Measurements from ENCODE around the gene TMTC1. TPM values are rescaled to one million over a fixed set of nuclear protein-coding genes. Genes with fewer than 3 reads are reported as not detected.

TMTC1 gene
- polyA plus RNA-seq, 1 of the 3 experiments (the other 2 are of a cell fraction): 0.13 TPM

DNA sequence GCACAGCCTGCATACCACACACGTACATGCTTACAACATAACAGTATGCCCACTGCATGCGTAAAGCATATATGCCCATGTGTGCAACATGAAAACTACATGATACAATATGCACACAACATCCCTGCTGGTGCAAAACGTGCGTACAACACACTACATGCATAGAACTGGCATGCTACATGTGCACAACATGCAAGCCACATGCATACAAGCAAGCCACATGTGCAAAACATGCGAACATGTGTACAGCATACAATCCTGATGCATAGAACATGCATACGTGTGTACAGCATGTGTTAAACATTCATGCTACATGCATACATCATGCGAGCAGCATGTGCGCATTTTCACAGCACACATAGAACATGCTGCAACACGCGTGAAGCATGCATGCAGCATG, 8.4 kb upstream of the TMTC1 start:
- Histone ChIP-seq H3F3A (replicated peaks; ENCODE audit: insufficient read depth) (peaks cover 36% of the 10 kb centered on the region), H2AFZ (ENCODE audit: low read depth) (no peak overlapping the region), H3K9ac (no peak overlapping the region), H4K20me1 (ENCODE audit: insufficient read depth) (no peaks in the 10 kb centered on the region), H3K36me3 (replicated peaks in 1 of 2; ENCODE audit: control insufficient read depth in 1 of 2, insufficient read depth in 2 of 2, low read length in 1 of 2) (no peaks in the 10 kb centered on the region), H3K4me1 (ENCODE audit: control insufficient read depth in 1 of 2, insufficient read depth in 2 of 2, low read depth in 1 of 2, low read length in 1 of 2) (peaks cover 0 to 5% of the 10 kb centered on the region in 2 experiments; a peak in 1 of 4 replicates), H3K79me2 (ENCODE audit: insufficient read depth) (no peaks in the 10 kb centered on the region), H3K4me2 (no peak overlapping the region), H3K27ac (ENCODE audit: low read depth in 2 of 2, low read length in 1 of 2) (no peak overlapping the region), H3K9me3 (no peaks in the 10 kb centered on the region), H3K4me3 (ENCODE audit: low read depth in 2 of 2, low read length in 1 of 2) (no peak overlapping the region), H3K27me3 (ENCODE audit: insufficient read depth) (no peaks in the 10 kb centered on the region; the same call in 1 of the 2 replicates), H3K9me2 (no peaks in the 10 kb centered on the region)
- no peak for TF ChIP-seq CHD2 (IDR thresholded peaks at IDR 0.05; ENCODE audit: low read length, partially characterized antibody)
- TF ChIP-seq SMC3 (IDR thresholded peaks at IDR 0.05; ENCODE audit: low read depth, low read length): no peak
- TF ChIP-seq RAD21 (IDR thresholded peaks at IDR 0.05; ENCODE audit: low read length): no peak
- TF ChIP-seq, protein P1, sequence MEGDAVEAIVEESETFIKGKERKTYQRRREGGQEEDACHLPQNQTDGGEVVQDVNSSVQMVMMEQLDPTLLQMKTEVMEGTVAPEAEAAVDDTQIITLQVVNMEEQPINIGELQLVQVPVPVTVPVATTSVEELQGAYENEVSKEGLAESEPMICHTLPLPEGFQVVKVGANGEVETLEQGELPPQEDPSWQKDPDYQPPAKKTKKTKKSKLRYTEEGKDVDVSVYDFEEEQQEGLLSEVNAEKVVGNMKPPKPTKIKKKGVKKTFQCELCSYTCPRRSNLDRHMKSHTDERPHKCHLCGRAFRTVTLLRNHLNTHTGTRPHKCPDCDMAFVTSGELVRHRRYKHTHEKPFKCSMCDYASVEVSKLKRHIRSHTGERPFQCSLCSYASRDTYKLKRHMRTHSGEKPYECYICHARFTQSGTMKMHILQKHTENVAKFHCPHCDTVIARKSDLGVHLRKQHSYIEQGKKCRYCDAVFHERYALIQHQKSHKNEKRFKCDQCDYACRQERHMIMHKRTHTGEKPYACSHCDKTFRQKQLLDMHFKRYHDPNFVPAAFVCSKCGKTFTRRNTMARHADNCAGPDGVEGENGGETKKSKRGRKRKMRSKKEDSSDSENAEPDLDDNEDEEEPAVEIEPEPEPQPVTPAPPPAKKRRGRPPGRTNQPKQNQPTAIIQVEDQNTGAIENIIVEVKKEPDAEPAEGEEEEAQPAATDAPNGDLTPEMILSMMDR (IDR thresholded peaks at IDR 0.05): no peak
- no peak for TF ChIP-seq RFX5 (IDR thresholded peaks at IDR 0.05; ENCODE audit: low read length)
- no peak for TF ChIP-seq FOSL2 (IDR thresholded peaks at IDR 0.05; ENCODE audit: borderline replicate concordance, low read depth)
- no peak for TF ChIP-seq POLR2AphosphoS5 (IDR thresholded peaks at IDR 0.05; ENCODE audit: low read depth, low read length)
- TF ChIP-seq, protein P2, sequence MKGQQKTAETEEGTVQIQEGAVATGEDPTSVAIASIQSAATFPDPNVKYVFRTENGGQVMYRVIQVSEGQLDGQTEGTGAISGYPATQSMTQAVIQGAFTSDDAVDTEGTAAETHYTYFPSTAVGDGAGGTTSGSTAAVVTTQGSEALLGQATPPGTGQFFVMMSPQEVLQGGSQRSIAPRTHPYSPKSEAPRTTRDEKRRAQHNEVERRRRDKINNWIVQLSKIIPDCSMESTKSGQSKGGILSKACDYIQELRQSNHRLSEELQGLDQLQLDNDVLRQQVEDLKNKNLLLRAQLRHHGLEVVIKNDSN (IDR thresholded peaks at IDR 0.05; ENCODE audit: borderline replicate concordance, low read depth): no peak
- no peak for TF ChIP-seq TEAD4 (IDR thresholded peaks at IDR 0.05; ENCODE audit: borderline replicate concordance, insufficient read depth)
- WGBS (ENCODE audit: low lambda C conversion rate): 76% methylated on average over 10 of the region's 10 CpGs
- CTCF ChIA-PET: no interaction called here
- POLR2A ChIA-PET: no interaction called here
- no peak for DNase-seq

DNA sequence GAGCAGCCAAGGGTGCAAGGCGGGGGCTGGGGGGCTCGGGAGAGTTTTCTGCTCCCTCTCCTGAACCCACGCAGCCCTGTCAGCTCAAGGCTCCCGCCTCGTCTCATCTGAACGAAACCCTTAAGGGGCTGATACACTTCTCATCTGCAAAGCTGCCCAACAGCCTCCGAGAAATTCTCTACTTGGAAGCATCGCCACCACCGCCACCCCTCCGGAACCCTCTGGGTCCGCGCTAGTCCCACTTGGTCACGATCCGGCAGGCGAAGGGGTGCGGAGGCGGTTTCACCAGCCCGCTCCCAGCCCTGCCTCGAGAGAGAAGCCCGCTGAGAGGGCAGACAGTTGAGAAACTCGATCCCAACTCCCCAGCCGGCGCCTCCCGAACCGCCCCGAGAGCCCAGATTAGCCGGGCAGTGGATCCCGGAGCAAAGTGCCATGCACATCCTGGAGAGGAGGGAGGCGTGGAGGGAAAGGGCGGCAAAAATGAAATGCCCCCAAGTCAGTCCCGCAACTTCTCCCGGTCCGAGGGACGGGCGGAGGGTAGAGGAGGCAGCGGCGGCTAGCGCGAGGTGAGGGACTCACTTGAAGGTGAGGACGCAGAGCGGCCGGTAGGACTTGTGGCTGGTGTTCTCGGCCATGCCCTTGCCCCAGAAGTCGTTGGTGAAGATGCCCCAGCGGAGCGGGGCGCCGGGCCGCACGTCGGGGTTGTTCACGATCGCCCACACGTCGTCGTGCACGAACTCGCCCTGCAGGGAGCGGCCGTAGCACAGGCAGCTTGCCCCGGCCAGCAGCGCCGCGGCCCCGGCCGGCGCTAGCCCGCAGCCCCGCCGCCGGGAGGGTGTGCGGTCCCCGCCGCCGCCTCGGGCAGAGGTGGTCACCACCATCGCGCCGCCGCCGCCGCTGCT, 620 bp downstream of the TMTC1 start:
- Histone ChIP-seq H3K9ac (no peak overlapping the region), H3K27ac (ENCODE audit: low read depth in 2 of 2, low read length in 1 of 2) (no peak overlapping the region; a peak in 1 of 4 replicates), H4K20me1 (ENCODE audit: insufficient read depth) (no peaks in the 10 kb centered on the region), H3K79me2 (ENCODE audit: insufficient read depth) (no peaks in the 10 kb centered on the region), H3K36me3 (replicated peaks in 1 of 2; ENCODE audit: control insufficient read depth in 1 of 2, insufficient read depth in 2 of 2, low read length in 1 of 2) (no peaks in the 10 kb centered on the region), H3K4me2 (peak overlapping the region; percentile 57; the same call in 1 of the 2 replicates), H3F3A (replicated peaks; ENCODE audit: insufficient read depth) (no peaks in the 10 kb centered on the region), H3K4me1 (ENCODE audit: control insufficient read depth in 1 of 2, insufficient read depth in 2 of 2, low read depth in 1 of 2, low read length in 1 of 2) (peaks cover 0 to 3% of the 10 kb centered on the region in 2 experiments; a peak in 1 of 4 replicates), H3K27me3 (ENCODE audit: insufficient read depth) (peaks cover 29% of the 10 kb centered on the region), H3K9me2 (no peaks in the 10 kb centered on the region), H3K4me3 (ENCODE audit: low read depth in 2 of 2, low read length in 1 of 2) (peak overlapping the region in 1 of 2 experiments; percentile 52; a peak in 2 of 4 replicates), H2AFZ (ENCODE audit: low read depth) (0 out of 2 replicates have a peak overlapping the region, but pooled peaks have one; percentile 46), H3K9me3 (no peaks in the 10 kb centered on the region)
- ChIA-PET CTCF (interaction anchor here (1.1 kb wide), 1 partner anchor 16 kb away, joined by 3 read pairs; no protein-coding TSS in a partner anchor), POLR2A (interaction anchor here (1.0 kb wide), 1 partner anchor 57 kb away, joined by 4 read pairs; no protein-coding TSS in a partner anchor)
- peak; percentile 48 for DNase-seq
- 2% methylated on average over 26 of the region's 82 CpGs for WGBS (ENCODE audit: low lambda C conversion rate)
- TF ChIP-seq MEF2A (IDR thresholded peaks at IDR 0.05; ENCODE audit: borderline replicate concordance, low read depth) (no peak), FOXJ3 (CRISPR knock-in tag; IDR thresholded peaks at IDR 0.05) (no peak), JUND (IDR thresholded peaks at IDR 0.05) (no peak), ELF1 (IDR thresholded peaks at IDR 0.05) (no peak), RFX5 (IDR thresholded peaks at IDR 0.05; ENCODE audit: low read length) (no peak), SIN3A (IDR thresholded peaks at IDR 0.05; ENCODE audit: borderline replicate concordance, low read depth, low read length) (no peak), GABPA (IDR thresholded peaks at IDR 0.05; ENCODE audit: low read depth) (no peak), FOSL2 (IDR thresholded peaks at IDR 0.05; ENCODE audit: borderline replicate concordance, low read depth) (no peak), NFIC (IDR thresholded peaks at IDR 0.05; ENCODE audit: borderline replicate concordance) (no peak), POLR2AphosphoS5 (IDR thresholded peaks at IDR 0.05; ENCODE audit: low read depth, low read length) (no peak), FOXM1 (IDR thresholded peaks at IDR 0.05; ENCODE audit: low read depth) (no peak), TEAD4 (IDR thresholded peaks at IDR 0.05; ENCODE audit: borderline replicate concordance, insufficient read depth) (no peak)
- TF ChIP-seq, protein P3, sequence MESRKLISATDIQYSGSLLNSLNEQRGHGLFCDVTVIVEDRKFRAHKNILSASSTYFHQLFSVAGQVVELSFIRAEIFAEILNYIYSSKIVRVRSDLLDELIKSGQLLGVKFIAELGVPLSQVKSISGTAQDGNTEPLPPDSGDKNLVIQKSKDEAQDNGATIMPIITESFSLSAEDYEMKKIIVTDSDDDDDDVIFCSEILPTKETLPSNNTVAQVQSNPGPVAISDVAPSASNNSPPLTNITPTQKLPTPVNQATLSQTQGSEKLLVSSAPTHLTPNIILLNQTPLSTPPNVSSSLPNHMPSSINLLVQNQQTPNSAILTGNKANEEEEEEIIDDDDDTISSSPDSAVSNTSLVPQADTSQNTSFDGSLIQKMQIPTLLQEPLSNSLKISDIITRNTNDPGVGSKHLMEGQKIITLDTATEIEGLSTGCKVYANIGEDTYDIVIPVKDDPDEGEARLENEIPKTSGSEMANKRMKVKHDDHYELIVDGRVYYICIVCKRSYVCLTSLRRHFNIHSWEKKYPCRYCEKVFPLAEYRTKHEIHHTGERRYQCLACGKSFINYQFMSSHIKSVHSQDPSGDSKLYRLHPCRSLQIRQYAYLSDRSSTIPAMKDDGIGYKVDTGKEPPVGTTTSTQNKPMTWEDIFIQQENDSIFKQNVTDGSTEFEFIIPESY (IDR thresholded peaks at IDR 0.05; ENCODE audit: borderline replicate concordance, low read depth): no peak
- TF ChIP-seq, protein P1 (IDR thresholded peaks at IDR 0.05): no peak
